Measurements from ENCODE around the gene TTYH2.

The TTYH2 gene

GRCh38 chr17:74196541-74197317 lies 16.6 kb upstream of the TTYH2 start:
- no peak for DNase-seq

- no peak for DNase-seq
These were observed 15.6 kb upstream of the TTYH2 start for GRCh38 chr17:74197801-74198200.

GRCh38 chr17:74198694-74199093 lies 14.7 kb upstream of the TTYH2 start:
- DNase-seq, result no peak

- peak; percentile 55 for DNase-seq
These were observed 13.9 kb upstream of the TTYH2 start for GRCh38 chr17:74199306-74200092.

GRCh38 chr17:74200112-74200511 lies 13.3 kb upstream of the TTYH2 start:
- DNase-seq, result no peak

- no peak for DNase-seq
These were observed 12.1 kb upstream of the TTYH2 start for GRCh38 chr17:74201250-74201649.

GRCh38 chr17:74201948-74202347 lies 11.4 kb upstream of the TTYH2 start:
- no peak for DNase-seq

- DNase-seq, result peak; percentile 53
These were observed 10.4 kb upstream of the TTYH2 start for GRCh38 chr17:74202938-74203337.

GRCh38 chr17:74203439-74204240 lies 9.7 kb upstream of the TTYH2 start, which contains the start of gene RPL38:
TSS of gene RPL38 (plus strand) at chr17:74203678. CDS start at chr17:74203956, 278 bp downstream.
- DNase-seq, result peak; percentile 96

- DNase-seq, result no peak
These were observed 8.9 kb upstream of the TTYH2 start for GRCh38 chr17:74204474-74204873.

GRCh38 chr17:74205274-74205673 lies 8.1 kb upstream of the TTYH2 start:
- DNase-seq, result no peak

- no peak for DNase-seq
These were observed 7.0 kb upstream of the TTYH2 start for GRCh38 chr17:74206332-74206818.

- peak; percentile 36 for DNase-seq
These were observed 2.9 kb upstream of the TTYH2 start for GRCh38 chr17:74210191-74211140.

- DNase-seq, result no peak
These were observed 2.0 kb upstream of the TTYH2 start for GRCh38 chr17:74211141-74211911.

GRCh38 chr17:74211912-74212208 lies 1.5 kb upstream of the TTYH2 start:
- no peak for DNase-seq

- no peak for DNase-seq
These were observed 1.0 kb upstream of the TTYH2 start for GRCh38 chr17:74212209-74212912.

- DNase-seq, result peak; percentile 9
These were observed 555 bp downstream of the TTYH2 start for GRCh38 chr17:74213861-74214391.

GRCh38 chr17:74214484-74215341 lies 1.3 kb downstream of the TTYH2 start:
- DNase-seq, result no peak

- DNase-seq, result no peak
These were observed 2.0 kb downstream of the TTYH2 start for GRCh38 chr17:74215342-74215727.
